Measurements from ENCODE around the gene AIG1.
"Not testable (repeated sequence)": the region's sequence is repeated elsewhere in the genome, so short reads cannot be mapped to it uniquely, and the experiment has no call there.

The AIG1 gene

DNA sequence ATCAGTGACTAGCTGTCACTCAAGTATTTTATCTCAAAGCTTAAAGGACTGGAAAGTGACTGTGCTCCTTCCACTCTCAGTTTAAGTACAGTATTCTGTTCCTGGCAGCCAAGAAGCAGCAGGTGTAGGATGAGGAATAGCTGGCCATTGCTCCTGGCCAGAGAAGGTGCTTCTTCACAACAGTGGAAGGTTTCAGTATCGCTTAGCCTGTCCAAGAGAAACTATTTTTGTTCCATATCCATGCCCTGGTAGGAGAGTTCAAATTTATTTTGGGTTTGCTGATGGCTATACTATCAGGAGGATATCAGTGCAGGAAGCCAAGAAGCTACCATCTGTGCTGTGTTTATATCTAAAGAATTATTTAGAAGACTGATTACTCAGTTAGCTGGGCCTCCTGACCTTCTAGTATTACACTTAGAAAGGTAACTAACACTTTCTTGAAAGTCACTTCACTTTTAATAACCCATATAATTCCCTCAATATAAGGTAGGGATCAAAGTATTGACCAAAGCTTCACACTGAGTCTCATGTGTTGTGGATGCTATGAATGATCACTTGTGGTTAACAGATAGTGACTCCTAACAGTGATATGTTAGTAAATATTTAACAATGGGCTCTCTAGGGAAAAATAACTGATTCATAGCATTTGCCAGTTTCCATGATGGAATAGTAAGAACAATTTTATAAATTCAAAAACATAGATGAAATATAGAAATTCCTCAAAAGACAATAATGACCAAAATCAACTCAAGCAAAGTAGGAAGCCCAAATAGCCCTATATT, 99.9 kb downstream of the AIG1 start:
- H3K4me3 ChIP-seq = no peak overlapping the region
- H3K36me3 ChIP-seq (ENCODE audit: insufficient read depth, low read length) = no peaks in the 10 kb centered on the region
- TF ChIP-seq POLR2AphosphoS5 (IDR thresholded peaks at IDR 0.05; ENCODE audit: borderline replicate concordance, low read depth, low read length) (no peak), EZH2 (IDR thresholded peaks at IDR 0.05) (no peak), FOXP2 (optimal IDR thresholded peaks at IDR 0.05; ENCODE audit: control extremely low read depth, extremely low read length, insufficient read depth) (no peak)
- no peak overlapping the region for H3K27ac ChIP-seq
- DNase-seq (ENCODE audit: low read depth, low spot score) = no peak
- no peaks in the 10 kb centered on the region for H3K9me3 ChIP-seq (ENCODE audit: low read depth, low read length)
- H3K9ac ChIP-seq (ENCODE audit: insufficient read length) = no peak overlapping the region

- Histone ChIP-seq H3K9me3 (ENCODE audit: low read depth, low read length) (no peaks in the 10 kb centered on the region), H3K9ac (ENCODE audit: insufficient read length) (no peak overlapping the region), H3K27ac (no peak overlapping the region), H3K36me3 (ENCODE audit: insufficient read depth, low read length) (no peaks in the 10 kb centered on the region), H3K4me3 (no peak overlapping the region)
- TF ChIP-seq EZH2 (IDR thresholded peaks at IDR 0.05) = no peak
- no peak for TF ChIP-seq FOXP2 (optimal IDR thresholded peaks at IDR 0.05; ENCODE audit: control extremely low read depth, extremely low read length, insufficient read depth)
- no peak for TF ChIP-seq POLR2AphosphoS5 (IDR thresholded peaks at IDR 0.05; ENCODE audit: borderline replicate concordance, low read depth, low read length)
- DNase-seq (ENCODE audit: low read depth, low spot score) = no peak
These were observed 102.9 kb downstream of the AIG1 start for GRCh38 chr6:143163621-143164020.

DNA sequence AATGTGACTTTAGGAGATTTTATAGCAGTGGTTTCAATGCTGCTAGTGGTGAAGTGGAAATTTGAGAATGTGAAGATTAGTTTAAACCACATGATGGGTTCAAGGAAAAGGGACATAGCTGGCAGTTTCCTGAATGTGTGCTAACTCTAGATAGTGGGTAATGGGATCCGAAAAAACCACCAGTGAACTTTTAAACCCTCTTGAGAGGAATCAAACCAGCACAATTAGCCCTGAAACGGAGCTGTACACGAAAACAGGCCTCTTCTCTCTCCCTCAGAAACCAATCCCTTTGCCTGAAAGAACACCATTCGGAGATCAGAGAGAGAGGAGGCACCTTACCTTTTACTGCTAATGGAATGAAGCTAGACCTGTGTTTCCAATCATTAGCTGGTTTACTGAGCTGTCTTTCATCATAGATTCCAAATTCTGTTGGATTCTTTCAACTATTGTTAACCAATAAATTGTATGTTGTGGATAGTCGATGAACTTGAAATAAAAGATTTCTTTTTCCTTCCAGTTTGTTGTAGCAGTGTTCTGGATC, 103.9 kb downstream of the AIG1 start:
- no peaks in the 10 kb centered on the region for H3K36me3 ChIP-seq (ENCODE audit: insufficient read depth, low read length)
- no peak overlapping the region for H3K4me3 ChIP-seq
- no peak overlapping the region for H3K9ac ChIP-seq (ENCODE audit: insufficient read length)
- no peak for TF ChIP-seq FOXP2 (optimal IDR thresholded peaks at IDR 0.05; ENCODE audit: control extremely low read depth, extremely low read length, insufficient read depth)
- no peak for TF ChIP-seq POLR2AphosphoS5 (IDR thresholded peaks at IDR 0.05; ENCODE audit: borderline replicate concordance, low read depth, low read length)
- TF ChIP-seq EZH2 (IDR thresholded peaks at IDR 0.05) = no peak
- H3K9me3 ChIP-seq (ENCODE audit: low read depth, low read length) = no peaks in the 10 kb centered on the region
- DNase-seq (ENCODE audit: low read depth, low spot score) = no peak
- no peak overlapping the region for H3K27ac ChIP-seq

DNA sequence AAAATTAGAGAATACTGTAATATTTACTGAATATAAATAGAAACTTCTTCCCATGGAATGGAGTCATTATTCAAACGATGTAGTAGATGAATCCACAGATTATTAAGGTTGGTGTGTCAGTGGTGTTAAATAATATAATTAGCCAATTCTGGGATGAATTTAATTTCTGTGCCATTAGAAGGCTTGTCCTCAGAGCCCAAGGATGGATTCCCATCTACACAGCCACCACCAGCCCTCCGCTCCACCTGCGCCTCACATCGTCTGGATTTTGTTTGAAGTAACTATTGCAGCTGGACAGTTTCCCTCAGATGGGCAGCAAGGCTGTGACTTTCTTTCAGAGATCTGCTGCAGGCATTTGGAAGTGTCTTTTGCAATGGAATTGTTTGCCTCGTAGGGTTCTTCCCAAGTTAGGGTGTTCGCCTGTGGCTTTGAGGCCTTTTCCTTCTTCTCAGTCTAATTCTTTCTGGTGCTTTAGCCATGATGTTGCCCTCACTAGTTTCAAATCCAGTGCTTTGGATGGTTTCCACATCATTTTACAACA, 104.7 kb downstream of the AIG1 start:
- H3K9me3 ChIP-seq (ENCODE audit: low read depth, low read length) = no peaks in the 10 kb centered on the region
- no peak for TF ChIP-seq EZH2 (IDR thresholded peaks at IDR 0.05)
- TF ChIP-seq FOXP2 (optimal IDR thresholded peaks at IDR 0.05; ENCODE audit: control extremely low read depth, extremely low read length, insufficient read depth) = no peak
- no peak for TF ChIP-seq POLR2AphosphoS5 (IDR thresholded peaks at IDR 0.05; ENCODE audit: borderline replicate concordance, low read depth, low read length)
- no peaks in the 10 kb centered on the region for H3K36me3 ChIP-seq (ENCODE audit: insufficient read depth, low read length)
- H3K9ac ChIP-seq (ENCODE audit: insufficient read length) = no peak overlapping the region
- no peak overlapping the region for H3K4me3 ChIP-seq
- DNase-seq (ENCODE audit: low read depth, low spot score) = no peak
- no peak overlapping the region for H3K27ac ChIP-seq

DNA sequence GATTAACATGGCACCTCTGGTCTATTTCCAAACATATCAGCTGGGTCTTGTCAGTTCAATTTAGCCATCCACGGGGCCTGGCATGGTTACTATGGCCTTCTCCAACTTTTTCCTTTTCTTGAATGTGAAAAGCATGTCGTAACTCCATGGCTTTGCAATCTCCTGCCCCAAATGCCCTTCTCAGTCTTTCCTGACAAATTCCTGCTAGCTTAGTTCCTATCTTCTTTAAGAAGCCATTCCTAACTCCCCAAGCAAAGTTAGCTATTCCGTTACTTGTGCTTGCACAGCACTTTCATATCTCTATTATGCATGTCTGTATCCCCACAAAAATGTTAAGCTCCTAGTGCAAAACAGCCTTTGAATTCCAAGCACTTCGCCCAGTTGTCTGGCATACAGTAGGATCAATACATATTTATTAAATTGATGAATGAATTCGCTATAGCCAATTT, 105.6 kb downstream of the AIG1 start:
- H3K9ac ChIP-seq (ENCODE audit: insufficient read length) = no peak overlapping the region
- no peaks in the 10 kb centered on the region for H3K36me3 ChIP-seq (ENCODE audit: insufficient read depth, low read length)
- H3K9me3 ChIP-seq (ENCODE audit: low read depth, low read length) = no peaks in the 10 kb centered on the region
- H3K4me3 ChIP-seq = no peak overlapping the region
- DNase-seq (ENCODE audit: low read depth, low spot score) = no peak
- H3K27ac ChIP-seq = no peak overlapping the region
- no peak for TF ChIP-seq POLR2AphosphoS5 (IDR thresholded peaks at IDR 0.05; ENCODE audit: borderline replicate concordance, low read depth, low read length)
- TF ChIP-seq FOXP2 (optimal IDR thresholded peaks at IDR 0.05; ENCODE audit: control extremely low read depth, extremely low read length, insufficient read depth) = no peak
- no peak for TF ChIP-seq EZH2 (IDR thresholded peaks at IDR 0.05)

DNA sequence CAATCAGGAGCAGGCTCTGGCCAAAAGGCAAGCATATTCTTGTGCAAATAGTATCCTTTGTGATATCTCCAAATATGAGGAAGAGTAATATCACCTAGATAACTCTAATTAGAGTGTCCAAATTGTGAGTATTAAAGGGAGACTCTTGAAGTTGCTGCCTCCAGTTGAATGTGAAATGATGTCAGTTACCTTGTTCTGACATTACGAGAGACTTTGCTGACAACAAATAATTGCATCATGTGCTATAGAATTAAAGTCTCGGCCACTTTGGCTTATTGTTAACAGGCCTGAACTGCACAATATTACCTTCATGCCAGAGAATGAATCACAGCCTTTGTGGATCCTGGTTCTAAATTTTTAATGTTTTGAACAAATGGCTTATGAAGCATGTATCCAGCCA, 106.5 kb downstream of the AIG1 start:
- no peak overlapping the region for H3K4me3 ChIP-seq
- H3K9ac ChIP-seq (ENCODE audit: insufficient read length) = no peak overlapping the region
- H3K9me3 ChIP-seq (ENCODE audit: low read depth, low read length) = no peaks in the 10 kb centered on the region
- no peaks in the 10 kb centered on the region for H3K36me3 ChIP-seq (ENCODE audit: insufficient read depth, low read length)
- DNase-seq (ENCODE audit: low read depth, low spot score) = no peak
- TF ChIP-seq EZH2 (IDR thresholded peaks at IDR 0.05) (no peak), FOXP2 (optimal IDR thresholded peaks at IDR 0.05; ENCODE audit: control extremely low read depth, extremely low read length, insufficient read depth) (no peak), POLR2AphosphoS5 (IDR thresholded peaks at IDR 0.05; ENCODE audit: borderline replicate concordance, low read depth, low read length) (no peak)
- H3K27ac ChIP-seq = no peak overlapping the region

DNA sequence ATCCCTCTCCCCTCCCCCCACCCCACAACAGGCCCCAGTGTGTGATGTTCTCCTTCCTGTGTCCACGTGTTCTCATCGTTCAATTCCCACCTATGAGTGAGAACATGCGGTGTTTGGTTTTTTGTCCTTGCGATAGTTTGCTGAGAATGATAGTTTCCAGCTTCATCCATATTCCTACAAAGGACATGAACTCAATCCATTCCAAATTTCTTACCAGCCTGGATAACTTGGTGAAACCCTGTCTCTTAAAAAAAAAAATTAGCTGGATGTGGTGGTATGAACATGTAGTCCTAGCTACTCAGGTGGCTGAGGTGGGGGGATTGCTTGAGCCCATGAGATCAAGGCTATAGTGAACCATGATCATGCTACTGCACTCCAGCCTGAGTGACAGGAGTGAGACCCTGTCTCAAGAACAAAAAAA, 107.7 kb downstream of the AIG1 start:
- not testable (repeated sequence) for H3K9ac ChIP-seq (ENCODE audit: insufficient read length); H3K4me3 ChIP-seq; H3K9me3 ChIP-seq (ENCODE audit: low read depth, low read length); H3K27ac ChIP-seq; H3K36me3 ChIP-seq (ENCODE audit: insufficient read depth, low read length); DNase-seq (ENCODE audit: low read depth, low spot score)

DNA sequence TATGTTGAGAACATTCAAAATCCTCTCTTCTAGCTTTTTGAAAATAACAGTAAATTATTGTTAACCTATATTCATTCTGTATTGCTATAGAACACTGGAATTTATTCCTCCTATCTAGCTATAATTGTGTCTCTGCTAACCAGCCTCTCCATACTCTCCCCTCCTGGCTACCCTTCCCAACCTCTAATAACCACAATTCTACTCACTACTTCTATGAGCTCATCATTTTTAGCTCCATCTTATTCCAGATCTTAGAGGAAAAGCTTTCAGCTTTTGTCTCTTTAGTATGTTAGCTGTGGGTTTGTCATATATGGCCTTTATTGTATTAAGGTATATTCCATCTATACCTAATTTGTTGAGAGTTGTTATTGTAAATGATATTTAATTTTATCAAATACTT, 108.8 kb downstream of the AIG1 start:
- DNase-seq (ENCODE audit: low read depth, low spot score) = no peak
- Histone ChIP-seq H3K9me3 (ENCODE audit: low read depth, low read length) (no peaks in the 10 kb centered on the region), H3K27ac (no peak overlapping the region), H3K4me3 (no peak overlapping the region), H3K9ac (ENCODE audit: insufficient read length) (no peak overlapping the region), H3K36me3 (ENCODE audit: insufficient read depth, low read length) (no peaks in the 10 kb centered on the region)
- TF ChIP-seq FOXP2 (optimal IDR thresholded peaks at IDR 0.05; ENCODE audit: control extremely low read depth, extremely low read length, insufficient read depth) (no peak), POLR2AphosphoS5 (IDR thresholded peaks at IDR 0.05; ENCODE audit: borderline replicate concordance, low read depth, low read length) (no peak), EZH2 (IDR thresholded peaks at IDR 0.05) (no peak)

Measured in SK-N-MC (cell line).